Right lobe of liver (tissue), 6 donors: ENCODE results near the gene DYSF. TPM values are rescaled to one million over a fixed set of nuclear protein-coding genes. Genes with fewer than 3 reads are reported as not detected.
A peak's percentile ranks its signal among the peaks of the same experiment; 100 is the strongest.

ENCODE experiments used
- ATAC-seq, 4 donors: fragments of 200-7000 bp; cut with Tn5 transposase; one replicate each; pipeline ENCODE4 v1.9.1; 2020; ENCODE audit warnings: mild to moderate bottlenecking in 4 of 4, moderate library complexity in 4 of 4
- DNase-seq, 3 donors: peaks; one replicate each; pipeline ENCODE4 v3.0.0-alpha.2; 2020
- H3K27ac ChIP-seq, 3 donors: fragments of 200-600 bp; one replicate each; pipeline ENCODE4 v1.8.0; 2022
- H3K27me3 ChIP-seq, 2 donors: fragments of 200-600 bp; one replicate each; pipeline ENCODE4 v1.8.0; 2022
- H3K36me3 ChIP-seq, 4 donors: fragments of 200-600 bp; sonication (generic) in 1 of 4; one replicate each; pipeline versions ENCODE4 v1.5.1 to v1.8.0; 2017 to 2022; ENCODE audit warnings: control low read depth in 1 of 4
- H3K4me1 ChIP-seq, 4 donors: fragments of 200-600 bp; sonication (generic) in 1 of 4; one replicate each; pipeline versions ENCODE4 v1.5.1 to v1.8.0; 2017 to 2022; ENCODE audit warnings: control low read depth in 1 of 4
- H3K4me3 ChIP-seq, 3 donors: fragments of 200-600 bp; one replicate each; pipeline ENCODE4 v1.8.0; 2022
- H3K9me3 ChIP-seq, 4 donors: fragments of 200-600 bp; sonication (generic) in 1 of 4; one replicate each; pipeline versions ENCODE4 v1.5.1 to v1.8.0; 2017 to 2022; ENCODE audit warnings: control low read depth in 1 of 4
- CTCF ChIP-seq, 4 donors: fragments of 200-600 bp in 3 of 4; fragments of 450-650 bp in 1 of 4; IDR thresholded peaks; one replicate each; pipeline versions ENCODE4 v1.5.1 to v1.8.0; 2016 to 2022; ENCODE audit warnings: antibody characterized with exemption in 4 of 4, mild to moderate bottlenecking in 2 of 4
- POLR2A ChIP-seq: fragments of 450-650 bp; IDR thresholded peaks from one replicate; pipeline ENCODE4 v1.6.1; 2017; ENCODE audit warnings: antibody characterized with exemption, mild to moderate bottlenecking
- WGBS: methylation state at CpG from one replicate; pipeline ENCODE4 v1.1.6; 2018; ENCODE audit warnings: low coverage, low lambda C conversion rate; ENCODE audit not compliant: insufficient coverage; ENCODE audit errors: missing lambda C conversion rate; 5-methylcytosine and 5-hydroxymethylcytosine counted together
- intact Hi-C, 2 donors: fragments of 100-400 bp; cut with DNase I; formaldehyde crosslinking; loops; one replicate each; pipeline versions ENCODE4 v1.11.2 to v1.14.1; 2022
- total RNA-seq, 6 experiments: library from RNA; depleted of rRNA in 2 of 6; stranded (reverse); fragments of >200 nt in 2 of 6; fragmentation: NEBNext Ultra II Directional in 3 of 6; extraction: Animal tissue kit (Norgen Biotek cat#: 25700) in 3 of 6; gene quantifications; one replicate each; pipeline versions ENCODE4 v1.1.0 to v1.2.4, GENCODE V29; 2016 to 2023
- donor health status: DM: no; HTN: yes; CAD: no.
- donor health status: DM: no; HTN: no; CAD: no.
- donor health status: DM: no; HTN: no; CAD: no.
- donor health status: DM: no; HTN: yes; CAD: no.
- donor health status: DM: no; HTN: yes; CAD: no.

Gene DYSF
- total RNA-seq, 6 experiments from 2014 or later: 21.8 to 55.0 (median 32.9) TPM

DNA sequence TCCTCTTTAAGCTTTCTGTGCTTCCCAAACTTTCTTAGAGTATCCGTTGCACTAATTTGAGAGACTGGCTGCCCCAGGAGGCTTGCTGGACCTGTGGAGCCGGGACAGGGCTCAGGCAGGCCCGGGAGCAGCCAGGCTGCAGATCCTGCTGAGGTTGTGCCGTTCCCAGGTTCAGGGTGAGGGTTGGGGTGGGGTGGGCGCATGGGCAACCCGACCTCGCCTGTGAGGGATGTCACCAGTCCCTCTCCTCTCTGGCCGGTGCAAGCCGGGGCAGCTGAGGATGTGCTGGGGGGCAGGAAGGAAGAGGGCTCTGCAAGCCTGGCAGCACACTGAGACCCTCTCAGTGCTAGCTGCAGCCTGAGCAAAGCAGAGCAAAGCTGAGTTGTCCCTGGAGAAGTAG lies 57.6 kb downstream of the DYSF start:
- H3K27me3 ChIP-seq: no peaks in the 10 kb centered on the region
- no peaks in the 10 kb centered on the region for H3K9me3 ChIP-seq
- no peak overlapping the region for H3K4me3 ChIP-seq
- no peaks in the 10 kb centered on the region for H3K4me1 ChIP-seq
- intact Hi-C loops: loop anchor here in 1 of 2 donors (10.0 kb wide), 1 partner anchor 206 kb away; no protein-coding TSS in a partner anchor
- ATAC-seq: no peak
- peaks cover 0 to 3% (median 0%) of the 10 kb centered on the region in 4 donors for H3K36me3 ChIP-seq
- H3K27ac ChIP-seq: no peak overlapping the region
- no peak for DNase-seq
- TF ChIP-seq POLR2A: no peak
- TF ChIP-seq CTCF (IDR thresholded peaks at IDR 0.05): no peak
- WGBS: 85% methylated on average over 8 of the region's 9 CpGs

DNA sequence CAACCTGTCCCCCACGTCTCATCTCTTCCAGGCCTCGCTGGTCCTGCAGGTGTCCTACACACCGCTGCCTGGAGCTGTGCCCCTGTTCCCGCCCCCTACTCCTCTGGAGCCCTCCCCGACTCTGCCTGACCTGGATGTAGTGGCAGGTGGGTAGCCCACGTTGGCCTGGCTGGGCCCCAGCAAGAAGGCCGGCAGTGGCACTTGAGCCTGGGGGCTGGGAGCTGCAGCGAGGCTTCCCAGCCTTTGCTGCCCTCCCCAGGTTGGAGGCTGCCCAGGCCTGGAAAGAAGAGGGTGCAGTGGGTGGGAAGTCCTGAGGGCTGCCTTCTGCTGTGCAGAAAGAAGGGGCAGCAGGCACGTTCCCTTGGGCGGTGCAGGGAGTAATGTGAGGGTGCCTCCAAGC lies 58.4 kb downstream of the DYSF start:
- Histone ChIP-seq H3K36me3 (peaks cover 0 to 6% (median 0%) of the 10 kb centered on the region in 4 donors), H3K27me3 (no peaks in the 10 kb centered on the region), H3K27ac (no peak overlapping the region), H3K4me3 (no peak overlapping the region), H3K4me1 (no peaks in the 10 kb centered on the region), H3K9me3 (no peaks in the 10 kb centered on the region)
- TF ChIP-seq CTCF (IDR thresholded peaks at IDR 0.05) (no peak), POLR2A (no peak)
- no peak for ATAC-seq
- intact Hi-C loops: loop anchor here in 1 of 2 donors (10.0 kb wide), 1 partner anchor 207 kb away; no protein-coding TSS in a partner anchor
- no peak for DNase-seq
- no CpG with 5 or more reads among the region's 10 CpGs for WGBS

GRCh38 chr2:71512386-71512785 lies 59.0 kb downstream of the DYSF start:
- intact Hi-C loops: loop anchor here in 1 of 2 donors (10.0 kb wide), 1 partner anchor 208 kb away; no protein-coding TSS in a partner anchor
- H3K27me3 ChIP-seq: no peaks in the 10 kb centered on the region
- H3K4me3 ChIP-seq: no peak overlapping the region
- no CpG with 5 or more reads among the region's 4 CpGs for WGBS
- H3K4me1 ChIP-seq: no peaks in the 10 kb centered on the region
- no peak for DNase-seq
- no peak for ATAC-seq
- no peaks in the 10 kb centered on the region for H3K9me3 ChIP-seq
- H3K27ac ChIP-seq: no peak overlapping the region
- TF ChIP-seq POLR2A: no peak
- TF ChIP-seq CTCF (IDR thresholded peaks at IDR 0.05): no peak
- H3K36me3 ChIP-seq: peaks cover 0 to 6% (median 0%) of the 10 kb centered on the region in 4 donors

- no peak overlapping the region for H3K4me3 ChIP-seq
- no peaks in the 10 kb centered on the region for H3K9me3 ChIP-seq
- TF ChIP-seq CTCF (IDR thresholded peaks at IDR 0.05): no peak
- TF ChIP-seq POLR2A: no peak
- no peaks in the 10 kb centered on the region for H3K4me1 ChIP-seq
- no peak overlapping the region for H3K27ac ChIP-seq
- intact Hi-C loops: loop anchor here in 1 of 2 donors (10.0 kb wide), 1 partner anchor 208 kb away; no protein-coding TSS in a partner anchor
- H3K27me3 ChIP-seq: no peaks in the 10 kb centered on the region
- peaks cover 0 to 6% (median 0%) of the 10 kb centered on the region in 4 donors for H3K36me3 ChIP-seq
- ATAC-seq: peak in 2 of 4 donors; percentile 13 to 32
- 40% methylated on average over 1 of the region's 11 CpGs for WGBS
- DNase-seq: no peak
Observed at GRCh38 chr2:71513096-71513495, 59.7 kb downstream of the DYSF start.
